Body of pancreas (tissue), 4 donors: ENCODE results near the gene OR52I2. TPM values are rescaled to one million over a fixed set of nuclear protein-coding genes. Genes with fewer than 3 reads are reported as not detected.

Source experiments
- ATAC-seq: fragments of 150-250 bp; one replicate; pipeline ENCODE4 v1.9.1; 2016
- DNase-seq, 4 donors: peaks; one replicate each; pipeline ENCODE4 v3.0.0-alpha.2; 2019
- H3K27ac ChIP-seq, 4 donors: fragments of 200-600 bp; sonication (generic); 1 replicate in 3 of 4; 2 replicates in 1 of 4; pipeline versions ENCODE4 v1.5.1 to v1.6.1; 2016 to 2019; ENCODE audit warnings: mild to moderate bottlenecking in 1 of 4, mixed read lengths in 1 of 4, moderate library complexity in 1 of 4
- H3K27me3 ChIP-seq, 2 donors: fragments of 200-600 bp; sonication (generic); one replicate each; pipeline ENCODE4 v1.6.0; 2016; ENCODE audit warnings: mild to moderate bottlenecking in 1 of 2
- H3K36me3 ChIP-seq, 2 donors: fragments of 200-600 bp; sonication (generic); replicated peaks in 1 of 2; 2 replicates each; pipeline ENCODE4 v1.5.1; 2016; ENCODE audit warnings: low read depth in 2 of 2; ENCODE audit not compliant: insufficient read depth in 1 of 2
- H3K4me1 ChIP-seq: fragments of 200-600 bp; sonication (generic); one replicate; pipeline ENCODE4 v1.6.0; 2016
- H3K4me3 ChIP-seq, 2 donors: fragments of 200-600 bp; sonication (generic); 1 replicate in 1 of 2; 2 replicates in 1 of 2; pipeline ENCODE4 v1.5.1; 2016 to 2019
- H3K9me3 ChIP-seq, 3 donors: fragments of 200-600 bp; sonication (generic); 1 replicate in 2 of 3; 2 replicates in 1 of 3; pipeline ENCODE4 v1.5.1; 2016
- CTCF ChIP-seq, 7 experiments: fragments of 450-650 bp in 4 of 7; fragments of 200-600 bp in 3 of 7; sonication (generic) in 3 of 7; IDR thresholded peaks; one replicate each; pipeline ENCODE4 v1.5.1; 2016 to 2019; ENCODE audit warnings: antibody characterized with exemption in 7 of 7
- POLR2A ChIP-seq, 3 donors: fragments of 450-650 bp; IDR thresholded peaks; one replicate each; pipeline ENCODE4 v1.6.1; 2016; ENCODE audit warnings: antibody characterized with exemption in 3 of 3, mild to moderate bottlenecking in 2 of 3
- WGBS, 2 donors: methylation state at CpG; one replicate each; pipeline ENCODE4 v1.1.5; 2017; 5-methylcytosine and 5-hydroxymethylcytosine counted together
- intact Hi-C: fragments of 100-400 bp; cut with DNase I; formaldehyde crosslinking; loops from one replicate; pipeline ENCODE4 v1.15.1; 2023
- total RNA-seq, 2 donors: library from RNA; depleted of rRNA; stranded (reverse); fragments of >200 nt; gene quantifications; one replicate each; pipeline ENCODE4 v1.1.0, GENCODE V29; 2016

The OR52I2 gene
- total RNA-seq, 2 donors from 2014 or later, result not detected

GRCh38 chr11:4611986-4612385 lies 30.4 kb downstream of the OR52I2 start:
- DNase-seq, result no peak
- Histone ChIP-seq H3K36me3 (no peaks in the 10 kb centered on the region), H3K9me3 (no peaks in the 10 kb centered on the region), H3K27me3 (no peaks in the 10 kb centered on the region), H3K4me1 (peaks cover 10% of the 10 kb centered on the region), H3K27ac (no peak overlapping the region), H3K4me3 (no peak overlapping the region)
- TF ChIP-seq CTCF (IDR thresholded peaks at IDR 0.05) (no peak), POLR2A (IDR thresholded peaks at IDR 0.05) (no peak)
- intact Hi-C loops, result no loop called here
- WGBS, 2 donors, result 79% methylated on average over 2 of the region's 2 CpGs
- ATAC-seq, result no peak

- no peak overlapping the region for H3K27ac ChIP-seq
- H3K4me1 ChIP-seq, result no peaks in the 10 kb centered on the region
- intact Hi-C loops, result no loop called here
- TF ChIP-seq CTCF (IDR thresholded peaks at IDR 0.05) (no peak), POLR2A (IDR thresholded peaks at IDR 0.05) (no peak)
- no peaks in the 10 kb centered on the region for H3K36me3 ChIP-seq
- H3K4me3 ChIP-seq, result no peak overlapping the region
- no peaks in the 10 kb centered on the region for H3K9me3 ChIP-seq
- ATAC-seq, result no peak
- no peaks in the 10 kb centered on the region for H3K27me3 ChIP-seq
- DNase-seq, result no peak
Observed at GRCh38 chr11:4615856-4616444, 34.4 kb downstream of the OR52I2 start.

GRCh38 chr11:4619514-4619913 lies 38.0 kb downstream of the OR52I2 start:
- no peak for DNase-seq
- WGBS, 2 donors, result 61 to 70% methylated on average over 9 of the region's 9 CpGs

GRCh38 chr11:4626207-4627099 lies 44.9 kb downstream of the OR52I2 start:
- peaks cover 0 to 9% (median 0%) of the 10 kb centered on the region in 3 donors for H3K9me3 ChIP-seq
- no peak overlapping the region for H3K4me3 ChIP-seq
- no peak for ATAC-seq
- no peaks in the 10 kb centered on the region for H3K4me1 ChIP-seq
- no peak for TF ChIP-seq POLR2A (IDR thresholded peaks at IDR 0.05)
- TF ChIP-seq CTCF (IDR thresholded peaks at IDR 0.05), result peak in 6 of 7 experiments; percentile 19 to 38 (median 24)
- no peaks in the 10 kb centered on the region for H3K27me3 ChIP-seq
- intact Hi-C loops, result no loop called here
- H3K36me3 ChIP-seq, result no peaks in the 10 kb centered on the region
- WGBS, 2 donors, result 35 to 41% methylated on average over 15 of the region's 15 CpGs
- DNase-seq, result peak; percentile 27 to 47 (median 32)
- no peak overlapping the region for H3K27ac ChIP-seq

More at GRCh38 chr11:4619514-4619913, 38.0 kb downstream of the OR52I2 start:
- no peak for ATAC-seq
- Histone ChIP-seq H3K9me3 (peaks cover 0 to 3% (median 0%) of the 10 kb centered on the region in 3 donors), H3K36me3 (no peaks in the 10 kb centered on the region), H3K27me3 (no peaks in the 10 kb centered on the region), H3K4me3 (no peak overlapping the region), H3K4me1 (no peaks in the 10 kb centered on the region), H3K27ac (no peak overlapping the region)
- TF ChIP-seq CTCF (IDR thresholded peaks at IDR 0.05) (no peak), POLR2A (IDR thresholded peaks at IDR 0.05) (no peak)
- intact Hi-C loops, result no loop called here
